ENCODE measurements around the gene SLC25A21. TPM values are rescaled to one million over a fixed set of nuclear protein-coding genes. Genes with fewer than 3 reads are reported as not detected.

SLC25A21 gene
- total and polyA plus RNA-seq, 10 donors, result 0.06 to 1.1 (median 0.22) TPM; not detected in 2

GRCh38 chr14:37143475-37143874 is 28.9 kb downstream of the SLC25A21 start:
- intact Hi-C loops (cut with DNase I; ENCODE audit: low total_unique reads), result no loop called here
- H3K4me3 ChIP-seq, result no peak overlapping the region
- no peaks in the 10 kb centered on the region for H3K27me3 ChIP-seq (replicated peaks in 1 of 7)
- 73 to 86% (median 76%) methylated on average over 2 of the region's 2 CpGs for WGBS, 5 donors
- no peaks in the 10 kb centered on the region for H3K36me3 ChIP-seq
- no peak for DNase-seq
- no peaks in the 10 kb centered on the region for H3K4me1 ChIP-seq
- no peak overlapping the region for H3K27ac ChIP-seq
- H3K9me3 ChIP-seq, result no peaks in the 10 kb centered on the region
- TF ChIP-seq POLR2AphosphoS5 (IDR thresholded peaks at IDR 0.05), result no peak
- TF ChIP-seq POLR2A (IDR thresholded peaks at IDR 0.05), result no peak
- TF ChIP-seq CTCF (IDR thresholded peaks at IDR 0.05 in 8 of 11, conservative IDR thresholded peaks at IDR 0.05 in 3 of 11), result no peak

DNA sequence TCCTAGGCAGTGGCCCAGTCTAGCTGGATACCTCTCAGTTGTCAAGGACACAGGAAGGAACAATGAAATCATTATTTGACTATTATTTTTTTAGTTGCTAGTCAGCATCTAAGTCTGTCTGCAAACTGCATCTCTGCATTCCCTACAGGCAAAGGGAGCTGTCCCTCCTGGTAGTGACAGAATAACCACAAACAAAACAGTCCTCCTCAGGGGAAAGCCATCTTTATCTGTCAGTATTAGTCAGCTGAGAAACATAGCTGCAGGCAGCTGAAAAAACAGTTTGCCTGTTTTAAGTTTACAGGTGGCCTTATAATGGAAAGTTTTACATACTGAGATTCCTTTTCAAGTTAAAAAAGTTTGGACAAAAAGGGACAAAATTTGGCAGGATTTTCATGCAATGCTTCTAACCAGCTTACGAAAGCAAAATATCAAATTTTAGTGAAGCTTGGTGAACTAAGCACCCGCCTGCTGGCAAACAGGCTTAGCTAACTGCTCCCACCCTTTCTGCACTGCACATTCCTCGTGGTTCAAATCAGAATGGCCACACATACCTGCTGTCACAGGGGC is 29.5 kb downstream of the SLC25A21 start:
- WGBS, 5 donors, result 73 to 76% (median 74%) methylated on average over 3 of the region's 3 CpGs
- no peaks in the 10 kb centered on the region for H3K4me1 ChIP-seq
- H3K27ac ChIP-seq, result no peak overlapping the region
- H3K9me3 ChIP-seq, result no peaks in the 10 kb centered on the region
- no peak overlapping the region for H3K4me3 ChIP-seq
- no peaks in the 10 kb centered on the region for H3K27me3 ChIP-seq (replicated peaks in 1 of 7)
- intact Hi-C loops (cut with DNase I; ENCODE audit: low total_unique reads), result no loop called here
- DNase-seq, result no peak
- H3K36me3 ChIP-seq, result no peaks in the 10 kb centered on the region
- TF ChIP-seq CTCF (IDR thresholded peaks at IDR 0.05 in 8 of 11, conservative IDR thresholded peaks at IDR 0.05 in 3 of 11), result no peak
- TF ChIP-seq POLR2A (IDR thresholded peaks at IDR 0.05), result no peak
- TF ChIP-seq POLR2AphosphoS5 (IDR thresholded peaks at IDR 0.05), result no peak

- no peaks in the 10 kb centered on the region for H3K9me3 ChIP-seq
- H3K27ac ChIP-seq, result no peak overlapping the region
- H3K4me1 ChIP-seq, result no peaks in the 10 kb centered on the region
- intact Hi-C loops (cut with DNase I; ENCODE audit: low total_unique reads), result no loop called here
- DNase-seq, result no peak
- no peak for TF ChIP-seq CTCF (IDR thresholded peaks at IDR 0.05 in 8 of 11, conservative IDR thresholded peaks at IDR 0.05 in 3 of 11)
- no peak for TF ChIP-seq POLR2AphosphoS5 (IDR thresholded peaks at IDR 0.05)
- TF ChIP-seq POLR2A (IDR thresholded peaks at IDR 0.05), result no peak
- 83 to 86% (median 84%) methylated on average over 2 of the region's 2 CpGs for WGBS, 5 donors
- H3K27me3 ChIP-seq (replicated peaks in 1 of 7), result no peaks in the 10 kb centered on the region
- no peak overlapping the region for H3K4me3 ChIP-seq
- no peaks in the 10 kb centered on the region for H3K36me3 ChIP-seq
These were observed 32.2 kb downstream of the SLC25A21 start for GRCh38 chr14:37140176-37140575.

DNA sequence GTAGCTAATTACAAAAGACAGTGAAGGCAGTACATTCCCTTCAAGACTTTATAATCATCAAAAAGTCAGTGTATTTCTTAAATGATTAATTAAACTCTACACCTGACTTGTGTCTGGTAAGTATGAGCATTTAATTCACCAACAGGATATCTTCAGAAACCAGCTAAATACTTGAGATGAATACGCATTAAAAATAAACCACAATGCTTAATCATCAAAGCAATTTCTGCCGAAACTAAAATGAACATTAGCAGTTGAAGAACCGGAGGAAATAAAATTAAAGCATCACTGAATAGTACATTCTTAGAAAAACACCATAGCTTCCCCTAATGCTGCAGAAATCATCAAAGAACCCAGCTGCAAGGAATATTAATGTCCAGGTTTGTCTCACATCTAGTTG is 32.7 kb downstream of the SLC25A21 start:
- no peak for DNase-seq
- no peaks in the 10 kb centered on the region for H3K36me3 ChIP-seq
- H3K27ac ChIP-seq, result no peak overlapping the region
- no peaks in the 10 kb centered on the region for H3K4me1 ChIP-seq
- no peak overlapping the region for H3K4me3 ChIP-seq
- H3K9me3 ChIP-seq, result no peaks in the 10 kb centered on the region
- intact Hi-C loops (cut with DNase I; ENCODE audit: low total_unique reads), result no loop called here
- 73 to 89% (median 80%) methylated on average over 3 of the region's 3 CpGs for WGBS, 5 donors
- TF ChIP-seq CTCF (IDR thresholded peaks at IDR 0.05 in 8 of 11, conservative IDR thresholded peaks at IDR 0.05 in 3 of 11), result no peak
- TF ChIP-seq POLR2AphosphoS5 (IDR thresholded peaks at IDR 0.05), result no peak
- no peak for TF ChIP-seq POLR2A (IDR thresholded peaks at IDR 0.05)
- H3K27me3 ChIP-seq (replicated peaks in 1 of 7), result no peaks in the 10 kb centered on the region
